ENCODE measurements around the gene CCDC142. TPM values are rescaled to one million over a fixed set of nuclear protein-coding genes. Genes with fewer than 3 reads are reported as not detected.

The CCDC142 gene
- total and polyA plus RNA-seq, 2 of the 8 experiments (the other 6 are each of a cell fraction or from before 2014, with no cell fraction given): 6.0 to 10.7 TPM

GRCh38 chr2:74472086-74472944 lies 10.5 kb downstream of the CCDC142 start, which contains the start of gene MRPL53 (continued):
- TF ChIP-seq, protein P1, sequence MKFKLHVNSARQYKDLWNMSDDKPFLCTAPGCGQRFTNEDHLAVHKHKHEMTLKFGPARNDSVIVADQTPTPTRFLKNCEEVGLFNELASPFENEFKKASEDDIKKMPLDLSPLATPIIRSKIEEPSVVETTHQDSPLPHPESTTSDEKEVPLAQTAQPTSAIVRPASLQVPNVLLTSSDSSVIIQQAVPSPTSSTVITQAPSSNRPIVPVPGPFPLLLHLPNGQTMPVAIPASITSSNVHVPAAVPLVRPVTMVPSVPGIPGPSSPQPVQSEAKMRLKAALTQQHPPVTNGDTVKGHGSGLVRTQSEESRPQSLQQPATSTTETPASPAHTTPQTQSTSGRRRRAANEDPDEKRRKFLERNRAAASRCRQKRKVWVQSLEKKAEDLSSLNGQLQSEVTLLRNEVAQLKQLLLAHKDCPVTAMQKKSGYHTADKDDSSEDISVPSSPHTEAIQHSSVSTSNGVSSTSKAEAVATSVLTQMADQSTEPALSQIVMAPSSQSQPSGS (IDR thresholded peaks at IDR 0.05; ENCODE audit: low read length): peak; percentile 65; the same call in 1 of the 2 replicates
- peak; percentile 72; the same call in 1 of the 2 replicates for TF ChIP-seq GTF2F1 (IDR thresholded peaks at IDR 0.05; ENCODE audit: borderline replicate concordance, low read depth, low read length)
- peak; percentile 61 for TF ChIP-seq KDM4A (IDR thresholded peaks at IDR 0.05; ENCODE audit: low read depth, low read length, severe bottlenecking)
- no peak for TF ChIP-seq ZNF274 (IDR thresholded peaks at IDR 0.05; ENCODE audit: borderline replicate concordance, extremely low read depth, low read length)
- TF ChIP-seq CBX5 (IDR thresholded peaks at IDR 0.05; ENCODE audit: low read depth, low read length): no peak
- TF ChIP-seq TEAD4 (IDR thresholded peaks at IDR 0.05; ENCODE audit: low read depth, low read length): peak; percentile 13; the same call in 1 of the 2 replicates
- TF ChIP-seq, protein P2, sequence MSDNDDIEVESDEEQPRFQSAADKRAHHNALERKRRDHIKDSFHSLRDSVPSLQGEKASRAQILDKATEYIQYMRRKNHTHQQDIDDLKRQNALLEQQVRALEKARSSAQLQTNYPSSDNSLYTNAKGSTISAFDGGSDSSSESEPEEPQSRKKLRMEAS (IDR thresholded peaks at IDR 0.05): peak; percentile 75
- no peak for TF ChIP-seq SP2 (IDR thresholded peaks at IDR 0.05; ENCODE audit: low read length)
- no peak for TF ChIP-seq JUND (IDR thresholded peaks at IDR 0.05; ENCODE audit: low read length)
- no peak for TF ChIP-seq SIX5 (IDR thresholded peaks at IDR 0.05; ENCODE audit: low read depth, low read length)
- TF ChIP-seq, protein P3, sequence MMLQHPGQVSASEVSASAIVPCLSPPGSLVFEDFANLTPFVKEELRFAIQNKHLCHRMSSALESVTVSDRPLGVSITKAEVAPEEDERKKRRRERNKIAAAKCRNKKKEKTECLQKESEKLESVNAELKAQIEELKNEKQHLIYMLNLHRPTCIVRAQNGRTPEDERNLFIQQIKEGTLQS (IDR thresholded peaks at IDR 0.05; ENCODE audit: insufficient read depth, low read depth, low read length): no peak
- TF ChIP-seq KDM1A (IDR thresholded peaks at IDR 0.05; ENCODE audit: borderline replicate concordance, low read length): no peak
- peak; percentile 79 for TF ChIP-seq KDM5A (IDR thresholded peaks at IDR 0.05; ENCODE audit: low read length)
- TF ChIP-seq GABPA (IDR thresholded peaks at IDR 0.05; ENCODE audit: borderline replicate concordance, insufficient read depth, low read length): peak; percentile 99
- 0 out of 2 replicates have a peak, but pooled peaks have one; percentile 64 for TF ChIP-seq PHF8 (conservative IDR thresholded peaks at IDR 0.05; ENCODE audit: low read depth, low read length)
- peak; percentile 94 for TF ChIP-seq POLR2AphosphoS5 (IDR thresholded peaks at IDR 0.05; ENCODE audit: low read depth, low read length)
- no peak for TF ChIP-seq NANOG (IDR thresholded peaks at IDR 0.05; ENCODE audit: insufficient read depth, low read depth, low read length, poor library complexity, severe bottlenecking)
- TF ChIP-seq CTCF (IDR thresholded peaks at IDR 0.05; ENCODE audit: control extremely low read depth in 1 of 3, insufficient read depth in 1 of 3, low read depth in 1 of 3, low read length in 3 of 3): no peak

All from H1 (cell line).